Breast epithelium (tissue), 4 donors: Measurements from ENCODE around the gene PRDM5. TPM values are rescaled to one million over a fixed set of nuclear protein-coding genes. Genes with fewer than 3 reads are reported as not detected.

Experiments
- DNase-seq, 2 donors: peaks; one replicate each; pipeline ENCODE4 v3.0.0-alpha.2; 2019; ENCODE audit warnings: low spot score in 2 of 2
- H3K27ac ChIP-seq, 2 donors: fragments of 200-600 bp; sonication (generic) in 1 of 2; one replicate each; pipeline ENCODE4 v1.5.1; 2016 to 2019; ENCODE audit warnings: mild to moderate bottlenecking in 1 of 2
- H3K27me3 ChIP-seq, 2 donors: fragments of 200-600 bp; sonication (generic) in 1 of 2; one replicate each; pipeline versions ENCODE4 v1.5.1 to v1.6.0; 2017 to 2019; ENCODE audit warnings: control low read depth in 1 of 2, mild to moderate bottlenecking in 1 of 2
- H3K36me3 ChIP-seq: fragments of 200-600 bp; one replicate; pipeline ENCODE4 v1.5.1; 2019
- H3K4me1 ChIP-seq, 2 donors: fragments of 200-600 bp; sonication (generic); one replicate each; pipeline ENCODE4 v1.5.1; 2016 to 2019; ENCODE audit warnings: control low read depth in 1 of 2
- H3K4me3 ChIP-seq, 3 donors: fragments of 200-600 bp; sonication (generic); 1 replicate in 2 of 3; 2 replicates in 1 of 3; pipeline ENCODE4 v1.5.1; 2016 to 2019; ENCODE audit warnings: mild to moderate bottlenecking in 3 of 3, moderate library complexity in 2 of 3
- H3K9me3 ChIP-seq, 2 donors: fragments of 200-600 bp; sonication (generic) in 1 of 2; one replicate each; pipeline ENCODE4 v1.5.1; 2016 to 2019; ENCODE audit warnings: control low read depth in 1 of 2
- CTCF ChIP-seq, 3 donors: fragments of 450-650 bp; IDR thresholded peaks; one replicate each; pipeline ENCODE4 v1.5.1; 2016 to 2017; ENCODE audit warnings: antibody characterized with exemption in 3 of 3, mild to moderate bottlenecking in 3 of 3, moderate library complexity in 3 of 3
- POLR2A ChIP-seq: fragments of 450-650 bp; IDR thresholded peaks from one replicate; pipeline ENCODE4 v1.6.1; 2016; ENCODE audit warnings: antibody characterized with exemption, mild to moderate bottlenecking, moderate library complexity
- POLR2AphosphoS5 ChIP-seq, 3 donors: sonication (generic); formaldehyde crosslinking; IDR thresholded peaks; one replicate each; pipeline ENCODE4 v1.6.1; 2017; ENCODE audit warnings: antibody characterized with exemption in 3 of 3
- intact Hi-C: fragments of 100-400 bp; cut with DNase I; formaldehyde crosslinking; loops from one replicate; pipeline ENCODE4 v1.15.1; 2023; ENCODE audit warnings: low total_unique reads
- total RNA-seq, 3 donors: library from RNA; depleted of rRNA; stranded (reverse); fragments of >200 nt; gene quantifications; one replicate each; pipeline ENCODE4 v1.1.0, GENCODE V29; 2016

PRDM5 gene
- total RNA-seq, 3 donors from 2014 or later = 14.4 to 27.5 (median 24.9) TPM

GRCh38 chr4:120723986-120724385 is 198.5 kb downstream of the PRDM5 start:
- intact Hi-C loops = no loop called here

GRCh38 chr4:120723105-120723504 is 199.4 kb downstream of the PRDM5 start:
- Histone ChIP-seq H3K36me3 (no peaks in the 10 kb centered on the region), H3K27me3 (no peaks in the 10 kb centered on the region), H3K4me1 (no peaks in the 10 kb centered on the region), H3K4me3 (no peak overlapping the region), H3K9me3 (no peaks in the 10 kb centered on the region), H3K27ac (no peak overlapping the region)
- TF ChIP-seq CTCF (IDR thresholded peaks at IDR 0.05) = no peak
- no peak for TF ChIP-seq POLR2A
- no peak for TF ChIP-seq POLR2AphosphoS5 (IDR thresholded peaks at IDR 0.05)
- intact Hi-C loops = no loop called here
- no peak for DNase-seq

More at GRCh38 chr4:120723986-120724385, 198.5 kb downstream of the PRDM5 start:
- Histone ChIP-seq H3K36me3 (no peaks in the 10 kb centered on the region), H3K27me3 (no peaks in the 10 kb centered on the region), H3K9me3 (no peaks in the 10 kb centered on the region), H3K27ac (no peak overlapping the region), H3K4me1 (no peaks in the 10 kb centered on the region), H3K4me3 (no peak overlapping the region)
- TF ChIP-seq POLR2A (no peak), CTCF (IDR thresholded peaks at IDR 0.05) (no peak)
- no peak for DNase-seq

GRCh38 chr4:120722655-120723054 is 199.9 kb downstream of the PRDM5 start:
- H3K4me3 ChIP-seq = no peak overlapping the region
- intact Hi-C loops = no loop called here
- H3K36me3 ChIP-seq = no peaks in the 10 kb centered on the region
- DNase-seq = no peak
- no peak overlapping the region for H3K27ac ChIP-seq
- no peaks in the 10 kb centered on the region for H3K27me3 ChIP-seq
- H3K9me3 ChIP-seq = no peaks in the 10 kb centered on the region
- no peaks in the 10 kb centered on the region for H3K4me1 ChIP-seq
- TF ChIP-seq CTCF (IDR thresholded peaks at IDR 0.05) (no peak), POLR2A (no peak), POLR2AphosphoS5 (IDR thresholded peaks at IDR 0.05) (no peak)

- H3K4me3 ChIP-seq = no peak overlapping the region
- H3K27me3 ChIP-seq = no peaks in the 10 kb centered on the region
- no peaks in the 10 kb centered on the region for H3K4me1 ChIP-seq
- no peak overlapping the region for H3K27ac ChIP-seq
- DNase-seq = no peak
- TF ChIP-seq POLR2A = no peak
- no peak for TF ChIP-seq CTCF (IDR thresholded peaks at IDR 0.05)
- TF ChIP-seq POLR2AphosphoS5 (IDR thresholded peaks at IDR 0.05) = no peak
- intact Hi-C loops = no loop called here
- no peaks in the 10 kb centered on the region for H3K36me3 ChIP-seq
- H3K9me3 ChIP-seq = no peaks in the 10 kb centered on the region
Observed at GRCh38 chr4:120720354-120720934, 202.1 kb downstream of the PRDM5 start.

- no peak for DNase-seq
- no peaks in the 10 kb centered on the region for H3K36me3 ChIP-seq
- intact Hi-C loops = no loop called here
- H3K27ac ChIP-seq = no peak overlapping the region
- no peaks in the 10 kb centered on the region for H3K27me3 ChIP-seq
- H3K4me3 ChIP-seq = no peak overlapping the region
- H3K9me3 ChIP-seq = no peaks in the 10 kb centered on the region
- no peaks in the 10 kb centered on the region for H3K4me1 ChIP-seq
- TF ChIP-seq POLR2AphosphoS5 (IDR thresholded peaks at IDR 0.05) = no peak
- no peak for TF ChIP-seq CTCF (IDR thresholded peaks at IDR 0.05)
- TF ChIP-seq POLR2A = no peak
Observed at GRCh38 chr4:120718979-120719566, 203.5 kb downstream of the PRDM5 start.
